ENCODE results near the gene BAZ1B.
"Not testable (repeated sequence)": the region's sequence is repeated elsewhere in the genome, so short reads cannot be mapped to it uniquely, and the experiment has no call there.

BAZ1B gene

GRCh38 chr7:73539709-73540108 lies 17.6 kb upstream of the BAZ1B start:
- no peak for DNase-seq (ENCODE audit: insufficient read length, low spot score)
- no peak for FAIRE-seq

- DNase-seq (ENCODE audit: insufficient read length, low spot score); FAIRE-seq: not testable (repeated sequence)
Measured at GRCh38 chr7:73538510-73538909, 16.4 kb upstream of the BAZ1B start.

GRCh38 chr7:73537051-73537450 lies 15.0 kb upstream of the BAZ1B start:
- no peak for DNase-seq (ENCODE audit: insufficient read length, low spot score)
- FAIRE-seq: no peak

GRCh38 chr7:73536479-73536878 lies 14.4 kb upstream of the BAZ1B start:
- DNase-seq (ENCODE audit: insufficient read length, low spot score) (no peak), FAIRE-seq (no peak)

GRCh38 chr7:73535918-73536317 lies 13.8 kb upstream of the BAZ1B start:
- FAIRE-seq; DNase-seq (ENCODE audit: insufficient read length, low spot score): not testable (repeated sequence)

GRCh38 chr7:73533742-73534141 lies 11.6 kb upstream of the BAZ1B start:
- DNase-seq (ENCODE audit: insufficient read length, low spot score) (no peak), FAIRE-seq (peak; percentile 85)

- DNase-seq (ENCODE audit: insufficient read length, low spot score) (no peak), FAIRE-seq (no peak)
Measured at GRCh38 chr7:73532224-73532623, 10.1 kb upstream of the BAZ1B start.

- DNase-seq (ENCODE audit: insufficient read length, low spot score): no peak
- no peak for FAIRE-seq
Measured at GRCh38 chr7:73530800-73531199, 8.7 kb upstream of the BAZ1B start.

- DNase-seq (ENCODE audit: insufficient read length, low spot score): no peak
- no peak for FAIRE-seq
Measured at GRCh38 chr7:73526896-73527821, 5.1 kb upstream of the BAZ1B start.

GRCh38 chr7:73526158-73526494 lies 4.0 kb upstream of the BAZ1B start:
- FAIRE-seq: not testable (repeated sequence)

GRCh38 chr7:73521636-73522104 lies 423 bp downstream of the BAZ1B start:
- no peak for FAIRE-seq
- DNase-seq (ENCODE audit: insufficient read length, low spot score): no peak

More at GRCh38 chr7:73526158-73526494, 4.0 kb upstream of the BAZ1B start:
- DNase-seq (ENCODE audit: insufficient read length, low spot score): not testable (repeated sequence)

- no peak for DNase-seq (ENCODE audit: insufficient read length, low spot score)
- no peak for FAIRE-seq
Measured at GRCh38 chr7:73520673-73521635, 1.1 kb downstream of the BAZ1B start.

- DNase-seq (ENCODE audit: insufficient read length, low spot score) (no peak), FAIRE-seq (no peak)
Measured at GRCh38 chr7:73519867-73520672, 2.0 kb downstream of the BAZ1B start.

- no peak for FAIRE-seq
Measured at GRCh38 chr7:73518470-73518869, 3.6 kb downstream of the BAZ1B start.

GRCh38 chr7:73517241-73517995 lies 4.7 kb downstream of the BAZ1B start:
- no peak for DNase-seq (ENCODE audit: insufficient read length, low spot score)
- no peak for FAIRE-seq

More at GRCh38 chr7:73518470-73518869, 3.6 kb downstream of the BAZ1B start:
- no peak for DNase-seq (ENCODE audit: insufficient read length, low spot score)

- no peak for DNase-seq (ENCODE audit: insufficient read length, low spot score)
- FAIRE-seq: no peak
Measured at GRCh38 chr7:73515178-73515577, 6.9 kb downstream of the BAZ1B start.

- no peak for DNase-seq (ENCODE audit: insufficient read length, low spot score)
- no peak for FAIRE-seq
Measured at GRCh38 chr7:73512018-73512780, 9.9 kb downstream of the BAZ1B start.

GRCh38 chr7:73509463-73509862 lies 12.6 kb downstream of the BAZ1B start:
- FAIRE-seq (no peak), DNase-seq (ENCODE audit: insufficient read length, low spot score) (no peak)

- DNase-seq (ENCODE audit: insufficient read length, low spot score): no peak
- no peak for FAIRE-seq
Measured at GRCh38 chr7:73507556-73507955, 14.5 kb downstream of the BAZ1B start.

Measured in HTR-8/SVneo (cell line).